Kidney epithelial cell (primary cell): ENCODE results near the gene CD151. TPM values are rescaled to one million over a fixed set of nuclear protein-coding genes. Genes with fewer than 3 reads are reported as not detected.

ENCODE experiments used
- DNase-seq: peaks from one replicate; pipeline ENCODE4 v3.0.0-alpha.2; 2010; ENCODE audit warnings: low read depth
- H3K27me3 ChIP-seq: 2 replicates; pipeline ENCODE4 v1.6.0; 2011; ENCODE audit warnings: low read length; ENCODE audit not compliant: control insufficient read depth, insufficient read depth
- H3K36me3 ChIP-seq: 2 replicates; pipeline ENCODE4 v1.5.1; 2011; ENCODE audit warnings: low read length; ENCODE audit not compliant: control insufficient read depth, insufficient read depth
- H3K4me3 ChIP-seq: 2 replicates; pipeline ENCODE4 v1.5.1; 2011; ENCODE audit warnings: low read depth, mild to moderate bottlenecking, control low read depth, low read length
- total RNA-seq: library from RNA; depleted of rRNA; stranded (reverse); fragments of >200 nt; gene quantifications from 2 replicates; pipeline ENCODE4 v1.2.3, GENCODE V29; 2015
- TF ChIP-seq, protein P1 (sequence below): IDR thresholded peaks from 2 replicates; pipeline ENCODE4 v1.5.1; 2011; ENCODE audit warnings: mild to moderate bottlenecking, moderate library complexity, low read length, control low read depth, inconsistent platforms; ENCODE audit not compliant: insufficient read depth, poor library complexity, severe bottlenecking

CD151 gene
- total RNA-seq, 1 donor from 2014 or later, result 644 TPM

DNA sequence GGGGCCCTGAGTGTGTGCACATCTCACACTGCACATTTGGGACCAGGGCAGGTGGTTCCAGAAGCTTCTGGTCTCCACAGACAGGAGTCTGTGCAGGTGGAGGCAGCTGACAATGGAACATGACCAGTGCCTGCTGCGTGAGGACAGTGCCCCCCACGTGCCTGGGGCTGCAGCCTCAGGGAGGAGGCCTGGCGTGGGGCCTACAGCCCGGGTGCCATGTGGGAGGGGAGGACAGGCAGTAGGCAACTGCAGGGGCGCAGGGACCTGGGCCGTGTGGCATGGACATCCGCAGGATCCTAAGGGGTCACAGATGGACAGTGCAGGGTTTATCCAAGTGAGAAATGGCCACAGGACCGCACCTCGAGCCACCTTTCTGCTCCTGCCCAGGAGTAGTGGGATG is 38.7 kb downstream of the CD151 start:
- H3K36me3 ChIP-seq, result no peaks in the 10 kb centered on the region
- no peak overlapping the region for H3K4me3 ChIP-seq
- no peaks in the 10 kb centered on the region for H3K27me3 ChIP-seq
- DNase-seq, result no peak
- TF ChIP-seq, protein P1, sequence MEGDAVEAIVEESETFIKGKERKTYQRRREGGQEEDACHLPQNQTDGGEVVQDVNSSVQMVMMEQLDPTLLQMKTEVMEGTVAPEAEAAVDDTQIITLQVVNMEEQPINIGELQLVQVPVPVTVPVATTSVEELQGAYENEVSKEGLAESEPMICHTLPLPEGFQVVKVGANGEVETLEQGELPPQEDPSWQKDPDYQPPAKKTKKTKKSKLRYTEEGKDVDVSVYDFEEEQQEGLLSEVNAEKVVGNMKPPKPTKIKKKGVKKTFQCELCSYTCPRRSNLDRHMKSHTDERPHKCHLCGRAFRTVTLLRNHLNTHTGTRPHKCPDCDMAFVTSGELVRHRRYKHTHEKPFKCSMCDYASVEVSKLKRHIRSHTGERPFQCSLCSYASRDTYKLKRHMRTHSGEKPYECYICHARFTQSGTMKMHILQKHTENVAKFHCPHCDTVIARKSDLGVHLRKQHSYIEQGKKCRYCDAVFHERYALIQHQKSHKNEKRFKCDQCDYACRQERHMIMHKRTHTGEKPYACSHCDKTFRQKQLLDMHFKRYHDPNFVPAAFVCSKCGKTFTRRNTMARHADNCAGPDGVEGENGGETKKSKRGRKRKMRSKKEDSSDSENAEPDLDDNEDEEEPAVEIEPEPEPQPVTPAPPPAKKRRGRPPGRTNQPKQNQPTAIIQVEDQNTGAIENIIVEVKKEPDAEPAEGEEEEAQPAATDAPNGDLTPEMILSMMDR, result no peak

GRCh38 chr11:872799-873198 is 40.0 kb downstream of the CD151 start:
- H3K36me3 ChIP-seq, result no peaks in the 10 kb centered on the region
- no peak for DNase-seq
- TF ChIP-seq, protein P1, result no peak
- H3K27me3 ChIP-seq, result no peaks in the 10 kb centered on the region
- no peak overlapping the region for H3K4me3 ChIP-seq

DNA sequence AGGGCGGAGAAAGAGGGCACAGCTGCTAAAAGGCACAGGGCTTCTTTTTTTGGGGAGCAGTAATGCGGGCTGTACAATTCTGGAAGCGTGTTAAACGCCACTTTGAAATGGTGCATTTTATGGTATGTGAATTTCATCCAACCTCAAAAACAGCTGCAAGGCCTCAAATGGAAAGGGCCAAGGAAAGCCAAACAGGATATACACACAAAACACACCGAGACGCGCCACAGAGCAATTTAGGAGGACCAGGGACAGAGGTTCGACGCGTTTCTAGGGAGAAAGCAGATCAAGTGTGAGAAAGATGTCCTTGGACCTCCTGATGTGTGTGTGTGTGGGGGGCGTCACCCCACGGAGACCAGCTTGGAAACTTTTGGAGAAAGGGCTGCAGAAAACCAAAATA is 41.0 kb downstream of the CD151 start:
- TF ChIP-seq, protein P1, result no peak
- no peak for DNase-seq
- H3K36me3 ChIP-seq, result no peaks in the 10 kb centered on the region
- no peak overlapping the region for H3K4me3 ChIP-seq
- H3K27me3 ChIP-seq, result no peaks in the 10 kb centered on the region

- Histone ChIP-seq H3K4me3 (no peak overlapping the region), H3K36me3 (no peaks in the 10 kb centered on the region), H3K27me3 (no peaks in the 10 kb centered on the region)
- TF ChIP-seq, protein P1, result no peak
- no peak for DNase-seq
Measured at GRCh38 chr11:875203-875602, 42.5 kb downstream of the CD151 start.

DNA sequence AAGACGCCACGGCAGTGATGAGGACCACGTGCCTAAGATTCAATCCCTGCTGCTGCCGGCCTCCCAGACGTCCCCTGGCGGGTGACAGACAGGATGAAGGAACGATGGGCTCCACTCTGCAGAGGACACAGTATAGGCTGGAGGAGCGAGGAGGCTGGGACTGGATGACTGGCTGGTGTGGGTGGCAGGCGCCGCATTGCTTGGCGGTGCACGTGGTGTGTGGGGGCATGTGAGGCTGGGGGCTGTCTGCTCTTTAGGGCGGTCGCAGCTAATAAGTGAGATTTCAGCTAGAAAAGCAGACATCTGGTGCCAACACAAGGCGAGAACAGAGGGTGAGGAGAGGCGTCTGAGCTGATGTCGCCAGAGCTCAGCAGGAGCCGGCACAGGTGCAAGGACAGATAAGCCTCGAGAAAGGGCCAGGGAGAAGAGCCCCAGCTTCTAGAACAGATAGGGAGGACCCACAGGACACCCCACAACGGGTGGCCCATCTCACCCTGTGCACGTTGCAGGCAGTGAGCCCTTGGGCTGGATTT is 43.1 kb downstream of the CD151 start:
- Histone ChIP-seq H3K27me3 (no peaks in the 10 kb centered on the region), H3K36me3 (peaks cover 1% of the 10 kb centered on the region), H3K4me3 (no peak overlapping the region)
- TF ChIP-seq, protein P1, result no peak
- no peak for DNase-seq

- no peak overlapping the region for H3K4me3 ChIP-seq
- no peak for DNase-seq
- H3K36me3 ChIP-seq, result peaks cover 1% of the 10 kb centered on the region
- H3K27me3 ChIP-seq, result no peaks in the 10 kb centered on the region
- TF ChIP-seq, protein P1, result no peak
Measured at GRCh38 chr11:876545-876944, 43.8 kb downstream of the CD151 start.
